Progenitor cell of endocrine pancreas (in vitro differentiated cells): ENCODE data around the gene MTHFSD. TPM values are rescaled to one million over a fixed set of nuclear protein-coding genes. Genes with fewer than 3 reads are reported as not detected.

Experiments used
- DNase-seq: peaks from one replicate; pipeline ENCODE4 v3.0.0; 2021; ENCODE audit warnings: low spot score; ENCODE audit not compliant: unreplicated experiment
- H3K27ac Mint-ChIP-seq: 2 replicates; pipeline ENCODE4 v1.8.0; 2021; ENCODE audit warnings: mild to moderate bottlenecking, moderate library complexity, mixed read lengths
- H3K27me3 Mint-ChIP-seq: 2 replicates; pipeline ENCODE4 v1.8.0; 2021; ENCODE audit warnings: mixed read lengths
- H3K36me3 Mint-ChIP-seq: 2 replicates; pipeline ENCODE4 v1.8.0; 2022; ENCODE audit warnings: mixed read lengths; ENCODE audit not compliant: insufficient read depth
- H3K4me1 Mint-ChIP-seq: 2 replicates; pipeline ENCODE4 v1.8.0; 2021; ENCODE audit warnings: low read depth, mixed read lengths
- H3K4me3 Mint-ChIP-seq: 2 replicates; pipeline ENCODE4 v1.8.0; 2021; ENCODE audit warnings: low read depth, mild to moderate bottlenecking, moderate library complexity, mixed read lengths
- H3K9me3 Mint-ChIP-seq: 2 replicates; pipeline ENCODE4 v1.8.0; 2021; ENCODE audit warnings: low read depth, mixed read lengths
- CTCF ChIP-seq: fragments of 200-600 bp; sonication (generic); IDR thresholded peaks from one replicate; pipeline ENCODE4 v1.5.0; 2021; ENCODE audit warnings: antibody characterized with exemption, mild to moderate bottlenecking; ENCODE audit not compliant: unreplicated experiment
- total RNA-seq: library from RNA; stranded (reverse); gene quantifications from 2 replicates; pipeline ENCODE4 v1.2.1, GENCODE V29; 2021

MTHFSD gene
- total RNA-seq, 1 donor from 2014 or later: 21.8 TPM

DNA sequence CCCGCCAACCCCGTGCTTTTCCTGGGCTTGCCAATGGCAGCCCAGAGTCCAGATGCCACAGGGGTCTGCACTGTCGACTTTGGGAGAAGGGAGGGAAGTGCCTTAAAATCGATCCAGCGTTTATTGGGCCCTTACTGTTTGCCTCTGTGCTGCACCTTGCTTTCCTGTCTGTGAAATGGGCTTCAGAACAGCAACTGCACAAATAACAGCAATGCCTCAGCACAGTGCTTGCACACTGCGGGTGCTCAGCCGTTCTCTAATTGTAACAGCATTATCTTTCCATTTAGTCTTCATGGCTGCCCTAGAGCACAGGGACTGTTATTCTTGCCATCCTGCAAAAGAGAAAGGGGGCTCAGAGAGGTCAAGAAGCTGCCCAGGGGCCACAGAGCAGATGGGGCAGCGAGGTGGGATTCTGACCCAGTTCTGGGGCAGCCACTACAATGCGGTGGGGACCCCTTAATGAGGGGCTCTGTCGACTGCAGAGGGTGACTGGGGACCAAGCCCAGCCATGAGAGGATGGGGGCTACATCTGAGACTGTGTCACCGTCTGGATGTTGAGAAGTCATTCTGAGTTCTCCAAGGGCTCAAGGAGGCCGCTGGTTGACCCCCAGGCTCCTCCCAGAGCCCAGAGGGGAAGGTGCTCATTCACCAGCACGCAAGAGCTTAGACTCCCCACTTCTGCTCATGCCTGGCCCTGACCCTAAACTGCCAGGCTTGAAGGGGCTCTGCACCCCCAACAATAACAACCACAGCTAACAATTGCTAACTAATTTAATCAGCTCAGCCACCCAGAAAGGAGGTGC lies 54.1 kb downstream of the MTHFSD start:
- DNase-seq: no peak
- Mint-ChIP-seq H3K27me3 (peaks cover 89% of the 10 kb centered on the region), H3K36me3 (no peaks in the 10 kb centered on the region), H3K9me3 (no peaks in the 10 kb centered on the region), H3K27ac (no peak overlapping the region), H3K4me1 (peaks cover 8% of the 10 kb centered on the region), H3K4me3 (no peak overlapping the region)
- no peak for TF ChIP-seq CTCF

GRCh38 chr16:86499889-86500707 lies 54.9 kb downstream of the MTHFSD start:
- Mint-ChIP-seq H3K27ac (no peak overlapping the region), H3K27me3 (peaks cover 91% of the 10 kb centered on the region), H3K36me3 (no peaks in the 10 kb centered on the region), H3K4me3 (no peak overlapping the region), H3K4me1 (peaks cover 6% of the 10 kb centered on the region), H3K9me3 (no peaks in the 10 kb centered on the region)
- TF ChIP-seq CTCF: no peak
- no peak for DNase-seq

DNA sequence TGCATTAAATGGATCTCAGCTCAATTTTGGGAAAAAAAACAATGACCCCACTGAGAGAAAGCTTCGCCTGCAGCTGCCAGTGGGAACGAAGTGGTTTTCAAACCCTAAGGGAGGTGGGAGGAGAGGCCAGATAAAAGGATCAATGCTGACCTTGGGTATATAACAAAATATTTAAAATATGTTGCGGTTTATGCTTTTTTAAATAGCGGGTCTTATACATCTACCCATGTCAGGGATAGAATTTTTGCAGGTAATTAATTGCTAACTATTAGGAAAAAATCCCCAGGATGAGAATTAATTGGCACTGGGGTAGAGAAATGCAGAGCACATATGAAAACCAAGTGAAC lies 55.6 kb downstream of the MTHFSD start:
- Mint-ChIP-seq H3K27ac (no peak overlapping the region), H3K27me3 (peaks cover 91% of the 10 kb centered on the region), H3K9me3 (no peaks in the 10 kb centered on the region), H3K36me3 (no peaks in the 10 kb centered on the region), H3K4me1 (peaks cover 6% of the 10 kb centered on the region), H3K4me3 (no peak overlapping the region)
- DNase-seq: no peak
- no peak for TF ChIP-seq CTCF

- Mint-ChIP-seq H3K9me3 (no peaks in the 10 kb centered on the region), H3K4me3 (no peak overlapping the region), H3K36me3 (no peaks in the 10 kb centered on the region), H3K27me3 (peaks cover 91% of the 10 kb centered on the region), H3K27ac (no peak overlapping the region), H3K4me1 (peaks cover 6% of the 10 kb centered on the region)
- TF ChIP-seq CTCF: no peak
- DNase-seq: no peak
These were observed 56.2 kb downstream of the MTHFSD start for GRCh38 chr16:86498671-86499439.

- Mint-ChIP-seq H3K36me3 (no peaks in the 10 kb centered on the region), H3K4me1 (peaks cover 6% of the 10 kb centered on the region), H3K4me3 (no peak overlapping the region), H3K27ac (no peak overlapping the region), H3K9me3 (no peaks in the 10 kb centered on the region), H3K27me3 (peaks cover 91% of the 10 kb centered on the region)
- peak; percentile 15 for TF ChIP-seq CTCF
- no peak for DNase-seq
These were observed 56.8 kb downstream of the MTHFSD start for GRCh38 chr16:86498155-86498670.
